Fibroblast of mammary gland (primary cell): Measurements from ENCODE around the gene DEPP1.

Source experiments
- DNase-seq: peaks from one replicate; pipeline ENCODE4 v3.0.0-alpha.2; 2010; ENCODE audit warnings: low read depth
- H3K4me3 ChIP-seq: 2 replicates; pipeline ENCODE4 v1.5.1; 2011; ENCODE audit warnings: low read depth, mild to moderate bottlenecking, low read length, moderate library complexity; ENCODE audit not compliant: control insufficient read depth
- CTCF ChIP-seq: conservative IDR thresholded peaks from 2 replicates; pipeline ENCODE4 v1.5.1; 2011; ENCODE audit warnings: low read depth, low read length, inconsistent platforms; ENCODE audit not compliant: control insufficient read depth, insufficient read depth

Gene DEPP1

GRCh38 chr10:44989597-44990301 lies 11.1 kb upstream of the DEPP1 start:
- no peak for DNase-seq
- H3K4me3 ChIP-seq: no peak overlapping the region
- no peak for TF ChIP-seq CTCF

- no peak for DNase-seq
- H3K4me3 ChIP-seq: no peak overlapping the region
These were observed 10.5 kb upstream of the DEPP1 start for GRCh38 chr10:44988957-44989585.

DNA sequence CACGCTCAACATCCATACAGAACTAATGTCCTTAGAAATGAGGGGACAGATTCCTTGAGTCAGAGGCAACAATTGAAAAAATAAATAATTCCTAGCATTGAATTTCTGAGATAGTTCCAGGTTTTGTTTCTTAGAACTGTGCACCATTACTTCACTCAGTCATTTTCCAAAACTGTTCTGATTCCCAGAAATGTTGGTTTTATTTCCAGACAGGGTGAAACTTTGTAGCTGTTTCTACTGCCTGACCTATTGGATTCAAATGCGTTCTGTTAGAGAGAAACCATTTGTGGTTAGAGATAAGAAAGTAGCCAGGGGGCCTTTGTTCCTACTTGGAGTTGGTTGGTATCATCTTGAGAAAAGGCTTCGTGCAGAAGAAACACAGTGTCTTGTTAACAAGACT lies 8.1 kb upstream of the DEPP1 start:
- H3K4me3 ChIP-seq: no peak overlapping the region
- DNase-seq: no peak
- no peak for TF ChIP-seq CTCF

More at GRCh38 chr10:44988957-44989585, 10.5 kb upstream of the DEPP1 start:
- TF ChIP-seq CTCF: no peak

DNA sequence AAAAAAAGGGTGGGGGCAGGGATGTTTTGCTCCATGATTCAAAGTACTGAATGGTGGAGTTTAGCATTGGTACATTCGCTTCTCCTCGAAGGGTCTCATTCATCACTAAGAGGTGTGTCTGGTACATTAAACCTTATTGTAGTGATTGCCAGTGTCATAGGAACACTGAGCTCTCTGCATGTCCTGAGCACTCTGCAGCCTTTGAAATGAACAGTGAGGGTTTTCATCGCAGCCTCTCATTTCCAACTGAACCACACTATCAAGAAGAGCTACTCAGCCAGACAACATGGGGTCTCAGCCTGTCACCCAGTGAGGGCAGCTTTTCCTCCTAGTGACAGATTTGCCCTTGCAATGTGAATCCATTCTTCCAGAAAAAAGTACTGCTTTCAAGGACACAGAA lies 7.6 kb upstream of the DEPP1 start:
- no peak for TF ChIP-seq CTCF
- H3K4me3 ChIP-seq: no peak overlapping the region
- no peak for DNase-seq

- no peak overlapping the region for H3K4me3 ChIP-seq
- no peak for DNase-seq
- no peak for TF ChIP-seq CTCF
These were observed 6.6 kb upstream of the DEPP1 start for GRCh38 chr10:44985175-44985681.

DNA sequence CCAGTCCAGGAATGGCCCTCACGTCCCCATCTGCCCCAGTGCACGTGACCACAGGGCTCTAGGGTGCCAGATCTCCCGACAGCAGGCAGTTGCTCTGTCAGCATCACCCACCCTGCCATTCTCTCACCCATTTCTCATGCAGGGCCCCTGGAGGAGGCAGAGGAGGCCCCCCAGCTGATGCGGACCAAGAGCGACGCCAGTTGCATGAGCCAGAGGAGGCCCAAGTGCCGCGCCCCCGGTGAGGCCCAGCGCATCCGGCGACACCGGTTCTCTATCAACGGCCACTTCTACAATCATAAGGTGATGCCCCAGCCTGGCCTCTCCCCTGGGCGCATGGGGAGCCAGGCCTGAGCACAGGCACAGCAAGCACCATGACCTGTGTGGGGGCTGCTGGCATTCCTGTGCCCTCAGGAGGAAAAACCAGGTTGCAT lies 6.1 kb upstream of the DEPP1 start:
- no peak for DNase-seq
- H3K4me3 ChIP-seq: no peak overlapping the region
- TF ChIP-seq CTCF: no peak
